Fibroblast of pulmonary artery (primary cell): ENCODE data around the gene ACKR1.

Experiments
- DNase-seq: peaks from one replicate; pipeline ENCODE4 v3.0.0-alpha.2; 2010; ENCODE audit warnings: low read depth
- H3K4me3 ChIP-seq: replicated peaks from 2 replicates; pipeline ENCODE4 v1.5.1; 2011; ENCODE audit warnings: low read depth, mild to moderate bottlenecking, control low read depth, low read length, moderate library complexity
- TF ChIP-seq, protein P1 (sequence below): IDR thresholded peaks from 2 replicates; pipeline ENCODE4 v1.5.1; 2011; ENCODE audit warnings: mild to moderate bottlenecking, control low read depth, low read length, inconsistent platforms; ENCODE audit errors: missing control alignments

The ACKR1 gene

DNA sequence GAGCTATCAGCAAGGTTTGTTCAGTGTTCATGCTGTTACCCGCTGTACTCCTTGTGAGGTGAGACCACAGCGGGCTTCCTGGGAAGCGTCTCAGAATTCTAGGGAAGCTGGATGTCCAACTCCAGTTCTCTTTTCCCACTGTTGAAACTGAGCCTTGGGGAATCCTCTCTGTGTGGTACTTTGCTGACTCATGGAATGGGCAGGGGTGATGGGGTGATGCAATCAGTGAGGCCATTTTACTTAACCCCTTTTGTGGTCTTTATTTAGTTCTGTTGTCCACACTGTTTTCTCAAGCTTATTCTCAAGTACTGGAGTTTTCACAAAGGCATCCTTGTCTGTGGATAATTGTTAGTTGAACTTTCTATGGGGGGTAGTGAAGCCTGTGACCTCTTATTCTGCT lies 42.6 kb downstream of the ACKR1 start:
- TF ChIP-seq, protein P1, sequence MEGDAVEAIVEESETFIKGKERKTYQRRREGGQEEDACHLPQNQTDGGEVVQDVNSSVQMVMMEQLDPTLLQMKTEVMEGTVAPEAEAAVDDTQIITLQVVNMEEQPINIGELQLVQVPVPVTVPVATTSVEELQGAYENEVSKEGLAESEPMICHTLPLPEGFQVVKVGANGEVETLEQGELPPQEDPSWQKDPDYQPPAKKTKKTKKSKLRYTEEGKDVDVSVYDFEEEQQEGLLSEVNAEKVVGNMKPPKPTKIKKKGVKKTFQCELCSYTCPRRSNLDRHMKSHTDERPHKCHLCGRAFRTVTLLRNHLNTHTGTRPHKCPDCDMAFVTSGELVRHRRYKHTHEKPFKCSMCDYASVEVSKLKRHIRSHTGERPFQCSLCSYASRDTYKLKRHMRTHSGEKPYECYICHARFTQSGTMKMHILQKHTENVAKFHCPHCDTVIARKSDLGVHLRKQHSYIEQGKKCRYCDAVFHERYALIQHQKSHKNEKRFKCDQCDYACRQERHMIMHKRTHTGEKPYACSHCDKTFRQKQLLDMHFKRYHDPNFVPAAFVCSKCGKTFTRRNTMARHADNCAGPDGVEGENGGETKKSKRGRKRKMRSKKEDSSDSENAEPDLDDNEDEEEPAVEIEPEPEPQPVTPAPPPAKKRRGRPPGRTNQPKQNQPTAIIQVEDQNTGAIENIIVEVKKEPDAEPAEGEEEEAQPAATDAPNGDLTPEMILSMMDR, result no peak
- no peak overlapping the region for H3K4me3 ChIP-seq
- DNase-seq, result peak; percentile 14

DNA sequence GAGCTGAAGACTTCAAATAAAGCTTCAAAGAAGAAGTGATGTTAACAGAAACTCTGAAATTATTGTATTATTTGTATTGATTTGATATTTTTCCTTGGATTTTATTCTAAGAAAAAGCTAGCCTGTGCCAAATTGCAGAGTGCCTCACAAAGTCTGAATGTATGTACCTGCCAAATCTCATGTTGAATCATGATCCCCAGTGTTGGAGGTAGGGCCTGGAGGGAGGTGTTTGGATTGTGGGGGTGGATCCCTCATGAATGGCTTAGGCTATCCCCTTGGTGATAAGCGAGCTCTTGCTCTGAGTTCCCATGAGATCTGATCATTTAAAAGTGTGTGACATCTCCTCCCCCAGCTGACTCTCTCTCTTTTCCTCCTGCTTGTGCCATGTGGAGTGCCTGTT lies 43.6 kb downstream of the ACKR1 start:
- DNase-seq, result no peak
- TF ChIP-seq, protein P1, result no peak

DNA sequence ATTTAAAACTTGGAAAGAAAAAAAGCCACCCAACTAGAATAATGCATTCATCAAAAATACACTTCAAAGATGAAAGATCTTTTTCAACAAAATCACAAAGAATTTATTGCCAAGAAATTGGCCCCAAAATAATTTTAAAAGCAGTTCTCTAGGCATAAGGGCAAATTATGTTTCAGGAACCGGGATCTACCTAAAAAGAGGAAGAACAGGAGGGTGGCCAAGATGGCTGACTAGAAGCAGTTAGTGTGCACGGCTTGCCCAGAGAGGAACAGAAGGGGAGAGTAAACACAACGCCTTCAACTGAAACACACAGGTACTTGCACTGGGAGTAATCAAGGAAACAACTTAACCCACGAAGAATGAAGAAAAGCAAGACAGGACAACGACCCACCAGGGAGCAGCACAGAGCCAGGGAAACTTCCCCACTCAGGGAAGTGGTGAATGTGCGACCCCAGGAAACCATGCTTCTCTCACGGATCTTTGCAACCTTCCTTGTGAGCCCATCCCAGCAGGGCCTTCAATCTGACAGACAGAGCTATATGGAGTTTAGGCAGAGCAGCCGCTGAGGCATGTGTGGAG lies 46.1 kb downstream of the ACKR1 start:
- DNase-seq, result no peak
- TF ChIP-seq, protein P1, result no peak
- H3K4me3 ChIP-seq, result no peak overlapping the region

More for the DNA sequence above, 43.6 kb downstream of the ACKR1 start:
- H3K4me3 ChIP-seq, result no peak overlapping the region
